COLO829 (cell line): ENCODE measurements around the gene TRANK1.
A peak's percentile ranks its signal among the peaks of the same experiment; 100 is the strongest.
"Not testable (repeated sequence)": the region's sequence is repeated elsewhere in the genome, so short reads cannot be mapped to it uniquely, and the experiment has no call there.

Experiments used
- DNase-seq: peaks from one replicate; pipeline ENCODE4 v3.0.0; 2012; ENCODE audit warnings: low spot score

TRANK1 gene

DNA sequence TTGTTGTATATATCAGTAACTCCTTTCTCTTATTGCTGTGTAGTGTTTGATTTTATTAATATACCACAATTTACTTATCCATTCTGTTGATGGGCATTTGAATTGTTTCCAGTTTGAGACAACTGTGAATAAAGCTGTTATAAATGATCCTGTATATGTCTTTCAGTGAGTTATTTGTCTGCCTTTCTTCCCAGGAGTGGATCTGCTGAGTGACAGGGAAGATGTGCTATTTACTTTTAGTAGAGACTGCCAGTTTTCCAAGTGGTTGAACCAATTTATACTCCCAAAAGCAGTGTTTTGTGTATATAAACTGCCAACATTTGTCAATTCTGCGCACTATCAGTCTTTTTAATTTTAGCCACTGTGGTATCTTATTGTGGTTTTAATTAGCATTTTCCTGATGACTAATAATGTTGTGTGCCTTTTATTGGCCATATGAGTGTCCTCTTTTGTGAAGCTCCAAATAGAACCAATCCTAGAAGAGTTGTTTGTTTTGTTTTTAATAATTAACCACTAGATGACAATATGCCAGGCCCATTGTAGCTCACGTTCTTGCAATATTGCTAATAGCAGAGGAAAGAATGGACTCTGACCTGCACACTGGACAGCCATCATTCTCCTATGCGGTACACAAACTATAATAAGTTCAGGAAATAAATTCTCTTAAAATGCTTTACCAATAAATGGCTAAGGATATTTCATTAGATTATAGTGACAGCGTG is 25.3 kb downstream of the TRANK1 start:
- no peak for DNase-seq

DNA sequence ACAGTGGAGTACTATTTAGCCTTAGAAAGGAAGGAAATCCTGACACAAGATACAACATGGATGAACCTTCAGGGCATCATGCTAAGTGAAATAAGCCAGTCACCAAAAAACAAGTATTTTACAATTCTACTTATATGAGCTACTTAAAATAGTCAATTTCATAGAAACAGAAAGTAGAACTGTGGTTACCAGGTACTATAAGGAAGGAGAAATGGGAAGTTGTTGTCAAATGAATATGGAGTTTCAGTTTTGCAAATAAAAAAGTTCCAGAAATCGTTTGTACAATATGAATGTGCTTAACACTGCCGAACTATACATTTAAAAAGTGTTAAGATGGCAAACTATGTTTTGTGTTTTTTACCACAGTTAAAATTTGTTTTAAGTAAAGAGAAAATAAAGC is 26.8 kb downstream of the TRANK1 start:
- no peak for DNase-seq

DNA sequence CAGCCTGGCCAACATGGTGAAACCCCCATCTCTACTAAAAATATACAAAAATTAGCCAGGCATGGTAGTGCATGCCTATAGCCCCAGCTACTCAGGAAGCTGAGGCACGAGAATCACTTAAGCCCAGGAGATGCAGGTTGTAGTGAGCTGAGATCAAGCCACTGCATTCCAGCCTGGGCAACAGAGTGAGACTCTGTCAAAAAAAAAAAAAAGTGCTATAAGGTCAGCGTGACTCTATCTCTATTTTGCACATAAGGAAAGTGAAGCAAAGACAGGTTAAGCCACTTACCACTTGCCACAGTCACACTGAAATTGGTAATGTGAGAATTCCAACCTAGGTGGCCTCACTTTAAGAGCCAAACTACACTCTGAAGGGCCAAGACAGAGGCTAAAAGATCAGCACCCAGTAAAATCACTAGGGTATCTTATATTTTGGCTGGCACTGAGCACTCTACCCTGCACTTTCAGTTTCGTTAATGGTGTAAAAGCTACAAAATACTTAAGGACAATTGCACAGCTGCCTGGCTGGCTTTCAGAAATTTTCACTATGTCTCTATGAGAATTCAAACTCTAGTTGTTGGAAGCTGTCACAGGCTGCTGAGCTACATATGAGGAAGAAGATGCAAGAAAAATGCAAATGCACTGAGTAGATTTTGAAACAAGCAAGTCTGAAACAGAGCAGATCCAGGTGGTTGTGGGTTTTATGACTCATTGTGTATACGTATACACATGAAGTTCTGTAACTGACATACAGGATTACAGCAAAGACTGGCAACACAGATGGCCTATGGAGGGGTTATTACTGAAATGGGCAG is 32.7 kb downstream of the TRANK1 start:
- DNase-seq: no peak

DNA sequence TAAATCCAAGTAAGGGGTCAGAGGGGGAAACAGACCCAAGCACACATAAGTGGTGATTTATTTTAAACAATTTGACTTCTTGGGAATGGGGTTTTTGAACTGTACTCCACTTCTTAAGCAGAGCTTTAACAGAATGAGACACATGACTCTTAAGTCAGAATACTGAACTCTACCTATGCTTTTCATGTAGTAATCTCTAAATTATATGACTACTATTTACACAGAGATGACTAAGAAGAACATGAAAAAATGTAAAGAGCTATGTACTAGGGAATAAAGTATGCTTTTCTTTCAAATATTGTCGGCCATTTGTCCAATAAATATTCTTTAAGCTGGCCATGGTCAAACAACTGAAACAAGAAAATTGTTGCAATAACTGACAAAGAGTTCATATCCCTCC is 35.2 kb downstream of the TRANK1 start:
- no peak for DNase-seq

DNA sequence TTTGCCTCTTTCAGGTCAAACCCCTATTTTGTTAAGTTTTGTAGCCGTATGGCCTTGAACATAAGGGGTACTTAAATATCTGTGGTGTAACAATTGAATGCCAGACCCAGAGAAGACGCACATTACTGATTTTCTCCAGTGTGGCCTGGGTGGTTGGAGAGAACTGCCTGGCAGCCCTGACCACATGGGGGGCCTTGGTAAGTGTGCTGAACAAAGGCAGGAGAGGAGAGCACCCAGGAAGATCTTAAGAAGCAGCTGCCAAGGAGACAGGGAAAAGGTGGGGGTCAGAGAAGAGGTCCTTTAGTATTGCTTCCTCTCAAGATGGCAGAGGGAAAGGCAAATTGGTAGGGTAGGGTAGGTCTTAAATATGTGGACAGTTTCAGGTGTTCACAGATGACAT is 35.7 kb downstream of the TRANK1 start:
- no peak for DNase-seq

DNA sequence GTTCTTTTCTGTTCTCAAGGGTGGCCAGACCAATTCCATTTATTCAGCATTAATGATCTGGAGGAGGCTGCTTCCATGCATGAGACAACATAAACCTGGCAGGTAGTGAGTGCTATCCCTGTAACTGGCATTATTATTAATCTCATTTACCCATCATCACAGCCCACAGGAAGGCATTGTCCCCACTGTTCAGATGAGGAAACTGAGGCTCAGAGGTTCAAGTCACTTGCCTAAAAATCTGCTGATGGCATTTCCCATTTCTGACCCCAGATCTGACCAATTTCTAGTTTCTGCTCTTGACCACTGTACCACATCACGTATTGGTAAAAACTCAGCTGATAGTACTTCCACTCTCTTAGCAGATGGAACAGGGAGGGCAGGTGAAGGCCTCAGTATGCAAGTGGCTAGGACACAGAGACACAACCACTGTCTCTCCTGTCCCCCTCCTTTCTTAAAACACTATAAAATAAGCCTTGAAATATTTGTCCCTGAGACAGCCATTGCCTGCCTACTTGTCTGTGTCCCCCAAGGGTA is 36.1 kb downstream of the TRANK1 start:
- DNase-seq: no peak

DNA sequence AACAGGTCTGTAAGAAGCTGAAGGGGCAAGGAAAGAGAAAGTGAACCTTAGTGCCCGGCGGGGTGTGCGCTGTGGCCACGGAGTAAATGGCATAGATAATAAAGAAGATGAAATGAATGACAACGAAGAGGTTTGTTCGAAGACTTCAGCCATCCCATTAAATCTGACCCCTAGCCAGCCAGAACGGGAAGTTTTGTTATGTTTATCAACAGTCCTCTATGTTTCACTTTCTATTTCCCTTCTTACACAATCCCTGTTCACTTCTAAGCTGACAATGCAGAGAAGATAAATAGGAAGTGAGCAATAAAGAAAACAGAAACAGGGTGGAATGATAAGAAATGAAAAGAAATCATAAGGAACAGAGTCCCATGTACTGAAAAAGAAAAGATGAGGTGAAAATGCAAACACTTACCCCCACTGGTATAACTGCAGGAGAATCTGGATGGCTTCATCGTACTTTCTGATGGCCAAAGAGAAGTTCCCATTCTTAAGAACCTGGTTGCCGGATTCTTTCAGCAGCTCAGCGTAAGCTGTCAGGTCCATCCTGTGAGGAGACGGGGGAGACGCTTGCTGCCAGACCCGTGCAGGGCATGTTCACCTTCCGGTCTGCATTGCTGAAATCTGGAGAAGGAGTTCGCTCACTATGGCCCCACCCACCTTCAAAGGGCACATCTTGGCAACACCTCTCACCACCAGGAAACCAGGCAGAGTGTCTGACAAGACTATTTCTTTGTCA is 36.8 kb downstream of the TRANK1 start:
- peak; percentile 75 for DNase-seq

DNA sequence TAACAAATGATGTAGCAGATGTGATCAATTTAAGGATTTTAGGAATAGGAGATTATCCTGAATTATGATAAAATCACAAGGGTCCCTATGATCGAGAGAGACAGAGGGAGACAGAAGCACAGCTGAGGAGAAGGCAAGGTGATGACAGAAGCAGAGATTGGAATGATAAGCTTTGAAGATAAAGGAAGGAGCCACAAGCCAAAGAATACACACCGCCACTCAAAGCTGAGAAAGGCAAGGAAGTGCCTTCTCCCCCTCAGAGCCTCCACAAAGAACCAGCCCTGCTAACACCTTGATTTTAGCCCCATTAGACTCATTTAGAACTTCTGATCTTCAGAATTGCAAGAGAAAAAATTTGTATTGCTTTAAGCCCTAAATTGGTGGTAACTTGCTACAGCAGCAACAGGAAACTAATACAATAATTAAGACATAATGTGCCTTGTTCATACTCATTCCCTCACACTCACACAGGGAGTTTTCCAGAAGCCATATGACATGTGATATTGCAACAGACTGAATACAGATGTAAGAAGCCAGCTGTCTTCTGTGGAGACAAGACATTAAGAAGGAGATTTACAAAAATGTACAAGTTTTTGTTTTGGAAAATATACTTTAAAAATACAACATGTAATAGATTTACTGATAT is 38.2 kb downstream of the TRANK1 start:
- DNase-seq: no peak

DNA sequence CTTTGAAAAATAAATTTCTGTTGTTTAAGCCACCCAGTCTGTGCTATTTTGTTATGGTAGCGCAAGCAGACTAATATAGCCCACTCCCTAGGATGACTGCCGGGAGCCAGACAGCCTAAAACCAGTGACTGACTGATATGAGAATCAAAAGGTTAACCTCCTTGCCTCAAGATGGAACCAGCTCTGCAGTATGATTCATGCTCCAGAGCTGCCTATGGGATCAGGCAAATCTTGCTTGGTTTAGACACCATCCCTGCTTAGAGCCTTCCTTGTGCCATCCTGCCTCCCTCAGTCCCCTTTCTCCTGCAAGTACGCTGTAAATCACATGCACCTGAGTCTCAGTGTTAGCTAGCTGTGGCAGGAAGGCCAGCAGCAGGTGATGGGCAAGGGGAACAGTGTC is 39.3 kb downstream of the TRANK1 start:
- DNase-seq: no peak

DNA sequence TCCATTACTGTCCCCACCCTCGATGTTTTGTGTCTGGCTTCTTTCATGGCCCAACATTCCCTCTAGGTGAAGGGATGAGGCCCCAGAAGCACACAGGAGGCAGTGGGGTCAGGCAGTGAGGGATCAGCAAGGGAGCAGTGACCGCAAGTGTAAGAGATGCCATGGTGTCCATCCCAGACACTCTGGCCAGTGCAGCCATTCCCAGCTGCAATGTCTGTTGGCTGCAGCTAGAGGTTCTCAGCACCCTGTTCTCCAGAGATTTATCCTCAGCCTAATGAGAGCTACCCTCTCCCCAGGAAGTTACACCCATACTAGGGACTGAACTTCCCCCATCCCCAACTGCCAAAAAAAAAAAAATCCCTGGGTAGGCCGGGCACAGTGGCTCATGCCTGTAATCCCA is 40.2 kb downstream of the TRANK1 start:
- DNase-seq: no peak

DNA sequence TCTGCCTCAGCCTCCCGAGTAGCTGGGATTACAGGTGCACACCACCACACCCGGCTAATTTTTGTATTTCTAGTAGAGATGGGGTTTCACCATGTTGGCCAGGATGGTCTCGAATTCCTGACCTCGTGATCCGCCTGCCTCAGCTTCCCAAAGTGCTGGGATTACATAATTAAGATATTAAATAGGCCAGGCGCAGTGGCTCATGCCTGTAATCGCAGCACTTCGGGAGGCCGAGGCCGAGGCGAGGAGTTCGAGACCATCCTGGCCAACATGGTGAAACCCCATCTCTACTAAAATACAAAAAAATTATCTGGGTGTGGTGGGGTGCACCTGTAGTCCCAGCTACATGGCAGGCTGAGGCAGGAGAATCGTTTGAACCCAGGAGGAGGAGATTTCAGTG is 40.8 kb downstream of the TRANK1 start:
- not testable (repeated sequence) for DNase-seq

DNA sequence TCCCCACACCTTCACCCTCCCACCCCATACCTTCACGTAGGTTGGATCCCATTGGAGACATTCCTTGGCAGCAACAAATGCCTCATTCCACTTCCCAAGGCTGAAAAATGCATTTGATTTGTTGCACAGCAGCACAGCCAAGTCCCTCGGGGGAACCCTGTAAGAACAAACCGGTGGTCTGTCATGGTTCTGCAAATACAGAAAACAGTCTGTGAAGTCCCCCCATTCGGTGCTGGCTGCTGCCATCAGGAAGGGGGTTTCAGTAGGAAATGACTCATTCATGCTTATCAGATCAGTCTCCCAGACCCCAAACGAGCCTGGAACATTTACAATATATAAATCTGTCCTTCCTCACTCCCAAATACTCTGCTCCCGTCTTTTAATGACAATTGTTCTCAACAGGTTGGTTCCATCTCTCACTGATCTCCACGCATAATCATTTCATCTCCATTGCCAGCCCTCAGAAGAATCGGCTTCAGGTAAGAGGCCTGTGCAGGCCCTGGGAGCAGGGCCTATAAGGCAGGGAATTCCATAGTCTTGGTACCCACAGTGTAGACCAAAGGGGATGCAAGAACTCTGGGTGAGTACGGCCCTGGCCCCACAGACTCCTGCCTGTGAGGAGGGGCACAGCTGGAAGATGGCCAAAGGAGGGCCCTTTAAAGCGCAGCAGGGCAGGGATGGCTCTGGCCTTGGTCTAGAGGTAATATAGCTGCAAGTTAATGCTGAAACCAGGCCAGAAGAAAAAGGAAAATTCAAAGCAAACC is 41.6 kb downstream of the TRANK1 start:
- no peak for DNase-seq

DNA sequence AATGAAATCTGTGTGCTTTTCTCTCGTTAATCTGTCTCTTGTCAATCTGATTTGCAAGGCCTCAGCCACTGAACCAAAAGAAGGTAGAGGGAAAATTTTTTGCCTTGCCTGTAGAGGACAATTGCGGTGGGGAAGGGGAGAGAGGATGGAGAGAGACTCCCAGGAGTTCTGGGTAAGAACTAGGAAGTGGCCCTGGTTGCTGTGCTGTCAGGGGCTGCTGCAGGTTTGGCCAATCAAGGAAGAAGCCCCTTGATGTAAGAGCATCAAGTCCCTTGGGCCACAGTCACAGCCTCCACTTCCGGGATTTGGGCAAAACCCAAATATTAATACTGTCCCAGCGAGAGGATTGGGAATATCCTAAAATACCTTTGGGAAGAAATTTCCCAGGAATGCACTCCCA is 43.3 kb downstream of the TRANK1 start:
- DNase-seq: no peak

DNA sequence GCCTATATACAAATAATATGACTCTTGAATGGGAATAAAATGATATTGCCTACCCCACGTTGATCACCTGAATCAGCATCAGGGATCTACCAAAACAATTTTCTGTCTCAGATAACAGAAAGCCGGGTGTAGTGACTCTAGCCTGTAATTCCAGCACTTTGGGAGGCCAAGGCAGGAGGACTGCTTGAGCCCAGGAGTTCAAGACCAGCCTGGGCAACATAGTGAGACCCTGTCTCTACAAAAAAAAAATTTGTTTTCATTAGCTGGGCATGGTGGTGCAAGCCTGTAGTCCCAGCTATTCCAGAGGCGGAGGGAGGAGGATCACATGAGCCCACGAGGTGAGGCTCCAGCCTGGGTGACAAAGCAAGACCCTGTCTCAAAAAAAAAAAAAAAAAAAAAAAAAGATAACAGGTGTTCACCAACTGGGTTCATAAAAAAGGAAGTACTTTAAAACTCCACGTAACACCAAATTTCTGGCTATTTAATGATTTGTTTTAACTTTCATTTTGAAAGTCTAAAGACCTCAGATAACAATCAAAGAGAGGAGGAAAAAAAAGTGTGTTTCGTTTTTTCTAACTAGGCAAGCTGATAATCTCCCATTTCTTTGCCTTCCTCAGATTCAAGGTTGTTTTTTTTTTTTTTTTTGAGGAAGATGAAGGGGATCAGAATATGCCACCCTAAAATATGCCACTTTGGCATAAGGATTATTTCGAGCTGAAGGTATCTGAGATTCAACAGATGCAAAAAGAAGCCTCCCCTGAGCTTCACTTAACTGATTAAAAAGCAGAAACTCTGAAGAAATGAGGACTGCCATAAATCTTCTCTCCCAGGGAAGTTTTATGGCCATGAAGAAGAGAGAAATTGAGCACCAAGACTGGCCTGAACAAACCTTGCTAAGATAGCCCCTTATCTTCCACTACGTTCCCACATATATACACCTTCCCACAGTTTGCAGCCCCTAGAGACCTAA is 44.1 kb downstream of the TRANK1 start:
- no peak for DNase-seq

DNA sequence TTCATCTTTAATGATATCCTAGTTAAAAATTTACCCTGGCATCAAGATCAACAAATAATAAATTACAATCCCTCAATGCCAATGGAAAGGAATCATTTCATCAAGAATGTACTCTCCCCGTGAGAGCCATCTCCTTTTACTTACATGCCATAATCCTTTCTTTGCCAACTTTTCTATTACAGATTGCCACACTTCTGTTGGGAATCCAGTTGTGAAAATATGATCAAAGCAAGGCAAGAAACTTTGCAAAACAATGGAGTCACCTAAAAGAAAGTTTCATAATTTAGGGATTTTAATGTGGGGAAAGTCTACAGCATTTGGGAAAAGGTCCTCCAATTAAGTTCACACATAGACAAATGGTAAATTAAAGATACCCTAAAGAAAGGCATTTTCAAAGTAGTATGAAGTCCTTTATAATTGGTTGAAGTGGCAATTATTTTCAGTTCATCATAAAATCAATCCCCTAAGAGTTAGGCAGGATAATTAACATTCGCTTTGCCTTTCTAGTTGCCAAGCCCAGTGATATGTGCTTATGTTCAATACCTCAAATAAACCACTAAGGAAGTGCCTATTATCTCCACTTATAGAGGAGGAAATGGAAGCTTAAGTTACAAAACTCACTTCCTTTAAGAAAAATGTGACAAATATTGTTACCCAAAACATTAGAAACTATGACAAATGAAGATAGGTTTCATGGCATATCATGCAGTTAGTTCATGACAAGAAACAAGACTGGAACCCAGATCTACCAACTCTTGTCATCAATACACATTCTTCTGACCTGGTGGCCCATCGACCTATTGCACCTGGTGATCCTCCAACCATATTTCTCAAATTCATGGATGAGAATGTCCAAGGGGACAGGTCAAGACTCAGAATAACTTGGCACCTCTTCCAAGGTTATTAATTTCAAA is 49.1 kb downstream of the TRANK1 start:
- no peak for DNase-seq

DNA sequence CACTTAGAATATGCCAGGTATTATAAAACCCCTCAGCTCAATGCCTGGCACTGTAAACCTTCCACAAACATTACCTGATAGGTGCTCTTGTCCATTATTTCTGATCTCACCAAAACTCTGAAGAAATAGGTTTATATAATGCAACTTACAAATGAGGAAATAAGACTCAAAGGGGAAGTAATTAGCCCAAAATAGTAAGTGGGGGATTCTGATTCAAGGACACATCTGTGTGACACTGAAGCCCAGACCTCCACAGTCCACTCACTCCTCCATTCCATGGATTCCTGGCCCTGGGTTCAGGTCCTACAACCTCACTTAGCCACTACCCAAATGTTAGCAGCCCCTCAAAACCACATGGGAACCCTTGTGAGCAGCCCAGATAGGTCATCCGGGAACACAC is 49.9 kb downstream of the TRANK1 start:
- no peak for DNase-seq

DNA sequence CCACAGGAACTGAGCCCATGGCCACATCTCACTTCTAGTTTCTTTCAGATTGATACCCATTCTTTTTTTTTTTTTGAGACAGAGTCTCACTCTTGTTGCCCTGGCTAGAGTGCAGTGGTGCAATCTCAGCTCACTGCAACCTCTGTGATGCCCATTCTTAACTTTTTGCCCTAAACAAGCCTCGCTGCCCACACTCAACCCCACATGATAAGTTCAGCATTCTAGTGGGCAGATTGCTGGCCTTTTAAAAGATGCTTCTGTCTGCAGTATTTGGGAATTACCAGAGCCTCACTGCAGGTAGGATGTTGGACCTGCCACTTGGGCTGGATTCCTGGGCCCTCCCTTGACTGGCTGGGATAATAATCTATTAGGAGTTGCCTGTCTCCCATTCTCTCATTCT is 51.0 kb downstream of the TRANK1 start:
- no peak for DNase-seq

DNA sequence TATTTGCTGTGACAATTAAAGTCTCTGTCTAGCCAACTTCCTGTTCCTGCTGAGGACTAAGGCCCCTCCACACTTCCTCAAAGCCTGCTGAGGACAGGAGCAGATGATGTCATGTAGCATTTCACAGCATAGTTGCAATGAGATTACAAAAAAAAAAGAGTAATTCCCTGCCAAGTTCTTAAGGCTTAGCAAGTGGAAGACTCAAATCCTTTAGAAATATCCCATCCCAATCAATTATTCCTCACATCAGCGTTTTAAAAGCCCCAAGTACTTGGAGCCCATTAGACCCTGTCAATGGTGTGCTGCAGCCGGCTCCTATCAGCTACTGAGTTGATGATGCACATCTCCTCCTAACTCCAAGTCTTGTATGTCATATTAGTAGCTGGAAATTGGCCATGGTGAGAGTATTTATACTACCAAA is 51.7 kb downstream of the TRANK1 start:
- DNase-seq: peak; percentile 81
